Occipital lobe (tissue), 2 donors: ENCODE measurements around the gene PPP1R14D. TPM values are rescaled to one million over a fixed set of nuclear protein-coding genes. Genes with fewer than 3 reads are reported as not detected.

Experiments
- DNase-seq: peaks from one replicate; lab custom pipeline; 2025; lab: John Stamatoyannopoulos, UW
- total RNA-seq: library from RNA; depleted of rRNA; stranded (reverse); fragments of >200 nt; gene quantifications from one replicate; pipeline ENCODE4 v1.2.3, GENCODE V29; 2014

The PPP1R14D gene
- total RNA-seq, 1 donor from 2014 or later: not detected

- DNase-seq: no peak
These were observed 41.1 kb downstream of the PPP1R14D start for GRCh38 chr15:40787344-40787841.

DNA sequence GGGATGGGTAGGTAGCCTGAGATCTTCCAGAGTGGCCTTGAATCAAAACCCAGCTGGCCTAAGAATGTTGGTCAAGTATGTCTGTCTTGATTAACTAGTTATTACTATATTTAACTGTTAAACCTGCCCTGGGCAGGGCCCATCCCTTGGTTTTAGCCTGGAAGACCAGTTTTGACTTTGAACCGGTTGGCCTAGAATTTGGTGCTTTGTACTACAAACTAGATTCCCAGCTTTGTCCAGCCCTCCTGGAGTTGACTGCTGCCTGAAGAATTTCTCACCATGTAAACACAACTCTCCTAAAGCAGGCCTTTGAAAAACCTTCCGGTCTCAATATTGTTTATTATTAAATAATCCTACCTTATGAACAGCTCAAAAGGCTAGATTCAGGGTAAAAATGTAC lies 42.7 kb downstream of the PPP1R14D start:
- no peak for DNase-seq

DNA sequence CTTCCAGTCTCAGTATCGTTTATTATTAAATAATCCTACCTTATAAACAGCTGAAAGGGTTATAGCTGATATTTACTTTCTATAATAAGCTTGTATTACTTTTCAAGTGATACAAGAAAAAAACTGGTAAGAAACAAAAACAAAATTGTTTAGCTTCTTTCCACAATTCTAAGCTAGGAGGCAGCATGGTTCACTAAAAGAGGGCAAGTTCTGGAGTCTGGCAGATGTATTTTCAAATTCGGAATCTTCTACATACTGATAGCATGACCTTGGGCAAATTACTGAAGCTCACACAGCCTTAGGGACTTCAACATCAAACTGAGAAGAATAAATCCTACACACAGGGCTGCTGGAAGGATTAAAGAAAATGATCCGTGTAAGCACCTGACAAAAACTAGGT lies 43.3 kb downstream of the PPP1R14D start:
- DNase-seq: no peak

DNA sequence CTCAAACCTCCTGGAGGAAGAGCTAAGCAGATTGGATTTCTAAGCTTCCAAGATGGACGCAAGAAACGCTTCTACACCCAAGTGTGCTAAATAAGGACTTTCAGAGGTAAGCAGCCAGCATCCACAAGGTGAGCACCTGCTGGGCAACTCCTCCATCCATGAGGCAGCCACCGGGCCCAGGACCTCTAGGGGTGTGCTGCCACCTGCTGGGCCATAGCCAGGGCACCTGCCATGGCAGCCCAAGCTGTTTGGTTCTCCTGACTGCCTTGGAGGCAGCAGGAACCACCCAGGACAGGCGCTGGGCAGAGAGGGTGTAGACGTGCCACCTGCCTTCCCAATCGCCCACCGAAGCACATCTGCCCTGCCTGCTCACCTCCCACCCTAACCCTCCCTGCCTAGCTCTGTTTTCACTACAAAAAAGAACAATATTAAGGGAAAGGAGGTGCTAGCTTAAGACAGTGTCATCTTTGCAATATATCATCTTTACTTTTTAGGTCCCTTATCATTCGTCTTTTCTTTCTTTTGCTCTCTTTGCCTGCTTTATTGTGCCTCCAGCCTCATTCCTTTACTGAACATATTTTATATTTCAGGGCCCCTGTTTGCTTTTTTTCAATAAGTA lies 45.8 kb downstream of the PPP1R14D start:
- no peak for DNase-seq

DNA sequence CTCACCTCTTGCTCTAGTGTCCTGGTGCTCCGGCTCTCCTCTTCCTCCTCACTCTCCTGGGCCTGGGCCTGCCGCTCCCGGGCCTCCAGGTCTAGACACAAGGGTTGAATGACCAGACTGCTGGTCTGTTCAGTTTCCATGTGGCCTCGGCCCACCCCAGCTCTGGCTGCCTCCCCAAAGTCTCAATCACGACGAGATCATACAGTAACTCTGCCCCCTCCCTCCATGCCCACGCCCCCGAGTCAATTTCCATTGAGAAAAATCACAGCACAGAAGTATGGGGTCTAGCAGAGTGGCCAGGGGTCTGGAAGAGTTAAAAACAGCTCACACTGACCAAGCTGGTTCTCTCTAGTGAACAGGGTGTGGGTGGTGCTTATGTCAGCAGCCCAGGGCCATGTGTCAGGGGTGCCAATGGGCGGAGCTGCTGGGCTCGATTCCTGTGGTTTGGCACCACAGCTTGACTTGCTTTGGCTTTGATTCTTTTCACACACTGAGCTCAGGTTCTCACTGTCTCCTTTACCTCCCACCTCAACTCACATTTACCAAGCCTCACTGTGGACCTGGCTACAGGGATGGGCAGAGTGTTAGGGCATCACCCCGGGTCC lies 51.9 kb downstream of the PPP1R14D start:
- no peak for DNase-seq

DNA sequence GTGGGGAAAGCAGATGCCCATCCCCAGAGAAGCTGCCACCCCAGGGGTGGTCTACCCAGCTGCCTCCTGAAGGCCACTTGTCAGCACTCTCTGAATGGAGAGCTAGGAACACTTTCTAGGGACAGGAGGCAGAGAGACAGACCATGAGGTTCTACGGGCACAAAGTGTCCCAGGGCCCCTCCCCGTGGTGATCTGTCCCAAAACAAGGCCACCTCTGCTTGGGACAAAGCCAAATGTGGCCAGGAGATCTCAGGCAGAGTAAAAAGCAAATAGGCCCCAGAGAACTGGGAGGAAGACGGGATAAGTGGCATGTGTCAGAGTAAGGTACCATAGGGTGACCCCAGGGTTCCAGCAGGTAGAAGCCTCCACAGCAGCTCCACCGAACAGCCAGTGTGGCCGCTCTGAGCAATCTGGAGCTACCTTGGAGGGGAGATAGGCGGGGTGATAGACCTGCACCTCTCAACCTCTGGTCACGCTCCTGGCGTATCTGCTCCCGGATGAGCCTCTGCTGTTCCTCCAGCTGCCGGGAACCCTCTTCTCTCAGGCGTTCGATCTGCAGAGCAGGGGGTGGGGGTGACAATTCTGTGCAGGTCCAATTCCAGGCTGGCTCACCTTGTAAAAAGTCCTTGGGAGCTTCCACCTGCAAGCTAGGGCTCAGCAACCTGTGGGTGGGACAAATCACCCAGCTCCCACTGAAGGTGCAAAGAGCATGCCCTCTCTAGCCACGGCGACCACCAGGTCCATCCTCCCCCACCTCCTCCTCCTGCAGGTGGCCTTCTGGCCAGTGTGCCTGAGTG lies 52.6 kb downstream of the PPP1R14D start:
- no peak for DNase-seq

DNA sequence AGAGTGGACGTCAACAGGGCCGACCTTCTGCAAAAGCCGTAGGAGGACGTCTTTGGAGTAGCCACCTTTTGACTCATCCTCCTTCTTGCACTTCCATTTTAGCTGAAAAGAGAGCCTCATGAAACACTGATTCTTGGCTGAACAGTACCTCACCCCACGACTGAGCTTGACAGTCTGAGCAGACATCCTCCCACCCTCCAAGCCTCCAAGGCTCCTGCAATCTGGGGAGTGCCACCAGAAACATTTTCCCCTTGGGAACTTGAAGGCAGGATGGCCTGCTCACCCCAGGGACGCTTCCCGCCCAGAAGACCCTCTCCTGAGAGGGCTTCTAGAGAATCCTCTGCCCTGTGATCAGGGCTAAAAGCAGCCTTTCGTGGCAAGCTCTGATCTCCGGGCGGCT lies 53.5 kb downstream of the PPP1R14D start:
- DNase-seq: no peak

- DNase-seq: no peak
These were observed 54.6 kb downstream of the PPP1R14D start for GRCh38 chr15:40773902-40774301.

DNA sequence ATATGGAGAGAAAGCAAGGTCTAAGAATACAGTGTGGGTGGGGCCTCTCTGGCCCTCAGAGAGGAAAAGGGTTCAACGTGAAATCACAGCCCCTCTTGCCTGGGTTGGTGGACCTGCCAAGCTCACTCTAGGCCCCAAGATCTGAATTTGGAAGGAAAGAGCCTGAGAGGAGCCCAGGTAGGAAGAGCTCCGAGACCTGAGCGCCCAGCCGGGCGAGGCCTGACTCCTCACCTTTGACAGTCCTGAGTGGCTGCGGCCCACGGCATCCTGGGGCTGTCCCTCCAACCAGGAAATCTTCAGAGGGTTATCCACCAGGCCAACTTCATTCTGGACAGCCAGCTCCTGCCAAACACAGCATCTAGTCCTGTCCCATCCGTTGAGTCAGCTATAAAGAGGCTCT lies 55.0 kb downstream of the PPP1R14D start:
- DNase-seq: no peak

DNA sequence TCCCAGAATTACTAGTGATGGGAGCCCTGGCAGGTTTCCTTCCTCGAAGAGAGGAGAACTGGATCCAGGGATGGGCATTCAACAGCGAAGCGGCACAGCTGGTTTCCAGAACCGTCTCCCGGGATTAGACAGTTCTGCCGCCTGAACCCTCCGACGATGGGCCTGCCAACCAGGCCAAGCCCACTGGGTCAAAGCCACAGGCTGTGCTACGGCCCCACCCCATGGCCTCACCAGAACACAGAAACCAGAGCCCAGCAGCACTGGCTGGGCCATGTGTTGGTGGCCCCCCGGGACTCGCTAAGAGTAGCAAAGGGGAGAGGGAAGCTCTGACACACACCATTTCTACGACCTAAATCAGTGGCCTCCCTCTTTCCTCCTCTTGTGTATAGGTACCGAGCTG lies 56.5 kb downstream of the PPP1R14D start:
- no peak for DNase-seq

- no peak for DNase-seq
These were observed 57.3 kb downstream of the PPP1R14D start for GRCh38 chr15:40771242-40771641.

- no peak for DNase-seq
These were observed 58.3 kb downstream of the PPP1R14D start for GRCh38 chr15:40770147-40770721.

DNA sequence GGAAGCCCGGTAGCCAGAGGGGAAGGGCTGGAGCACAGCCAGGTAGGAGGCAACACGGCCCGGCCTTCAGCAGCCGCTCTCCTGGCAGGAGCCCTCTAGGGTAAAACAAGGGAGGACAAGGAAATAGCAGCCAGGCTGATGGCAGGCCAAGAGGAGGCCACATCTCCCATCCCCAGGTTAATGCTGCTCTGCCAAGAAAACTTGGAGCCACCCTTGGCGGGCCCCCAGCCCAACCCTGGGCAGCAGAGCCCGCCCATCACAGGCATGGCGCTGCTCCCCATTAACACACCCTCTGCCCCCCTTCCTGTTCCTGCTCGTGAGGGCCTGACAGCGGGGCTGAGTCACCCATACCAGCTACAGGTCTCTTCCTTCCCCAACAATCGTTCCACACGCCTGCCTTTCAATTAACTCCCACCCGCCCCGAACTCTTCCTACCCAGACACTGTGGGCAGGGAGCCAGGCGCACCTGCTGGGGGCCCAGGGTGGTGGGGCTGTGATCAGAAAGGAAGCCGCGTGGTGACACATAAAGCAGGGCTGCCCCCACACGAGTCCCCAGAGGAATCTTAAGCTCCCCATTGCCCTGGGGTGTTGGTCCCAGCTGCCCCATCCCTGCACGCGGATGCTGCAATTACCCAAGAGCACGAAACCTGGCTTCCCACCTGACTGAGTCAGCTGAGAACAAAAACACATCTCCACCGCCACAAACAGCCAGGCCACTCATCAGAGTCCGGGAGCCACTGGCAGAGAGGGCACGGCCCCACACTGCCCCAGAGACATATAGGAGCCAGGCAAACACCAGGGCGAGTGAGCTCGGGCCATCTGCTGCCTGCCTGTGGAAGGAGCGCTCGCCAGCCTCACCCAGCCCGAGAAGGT lies 59.0 kb downstream of the PPP1R14D start, which contains the start of gene C15orf62:
C15orf62 (plus strand) TSS at position 707 of the 873 bp plus-strand sequence. CDS start 516 bp downstream, outside the sequence.
- DNase-seq: peak; percentile 24

GRCh38 chr15:40768521-40769273 lies 59.8 kb downstream of the PPP1R14D start:
- no peak for DNase-seq

- DNase-seq: no peak
These were observed 60.5 kb downstream of the PPP1R14D start for GRCh38 chr15:40767838-40768500.

- DNase-seq: no peak
These were observed 61.3 kb downstream of the PPP1R14D start for GRCh38 chr15:40766906-40767837.

DNA sequence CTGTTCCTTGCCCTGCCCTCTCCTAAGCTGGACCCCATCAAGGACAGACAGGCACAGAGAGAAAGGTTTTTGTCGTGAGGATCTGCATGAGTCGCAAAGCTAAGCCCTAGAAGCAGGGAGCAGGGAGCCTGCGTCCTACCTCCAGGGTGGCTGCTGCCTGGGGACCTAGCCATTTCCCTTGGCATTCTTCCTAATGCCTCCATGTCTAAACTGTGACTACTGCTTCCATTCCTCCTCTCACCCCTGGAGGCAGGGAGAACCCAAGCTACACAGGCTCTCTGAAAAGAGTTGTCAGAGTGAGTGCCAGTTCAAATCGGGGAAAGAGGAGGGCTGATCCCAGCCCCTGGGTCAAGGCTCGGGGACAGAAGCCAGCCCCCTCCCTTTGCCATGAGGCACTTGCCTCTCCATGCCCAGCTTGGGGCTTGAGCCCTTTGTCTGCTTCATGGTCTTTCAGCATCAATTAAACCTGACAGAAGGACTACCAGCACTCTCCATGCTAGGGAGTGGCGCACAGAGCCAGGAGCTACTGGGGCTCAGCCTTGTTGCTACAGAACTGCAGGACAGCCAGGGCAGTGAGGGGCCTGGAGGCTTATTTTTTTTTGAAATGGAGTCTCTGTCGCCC lies 62.2 kb downstream of the PPP1R14D start:
- DNase-seq: no peak
